WI38 (cell line): ENCODE results near the gene DCST2.

Experiments
- H3K4me3 ChIP-seq: 2 replicates; pipeline ENCODE4 v1.5.1; 2011; ENCODE audit warnings: low read depth, mild to moderate bottlenecking, control low read depth, low read length
- TF ChIP-seq, protein P1 (sequence below): IDR thresholded peaks from 2 replicates; pipeline ENCODE4 v1.5.1; 2012; ENCODE audit warnings: low read depth, mild to moderate bottlenecking, control low read depth, low read length

Gene DCST2

DNA sequence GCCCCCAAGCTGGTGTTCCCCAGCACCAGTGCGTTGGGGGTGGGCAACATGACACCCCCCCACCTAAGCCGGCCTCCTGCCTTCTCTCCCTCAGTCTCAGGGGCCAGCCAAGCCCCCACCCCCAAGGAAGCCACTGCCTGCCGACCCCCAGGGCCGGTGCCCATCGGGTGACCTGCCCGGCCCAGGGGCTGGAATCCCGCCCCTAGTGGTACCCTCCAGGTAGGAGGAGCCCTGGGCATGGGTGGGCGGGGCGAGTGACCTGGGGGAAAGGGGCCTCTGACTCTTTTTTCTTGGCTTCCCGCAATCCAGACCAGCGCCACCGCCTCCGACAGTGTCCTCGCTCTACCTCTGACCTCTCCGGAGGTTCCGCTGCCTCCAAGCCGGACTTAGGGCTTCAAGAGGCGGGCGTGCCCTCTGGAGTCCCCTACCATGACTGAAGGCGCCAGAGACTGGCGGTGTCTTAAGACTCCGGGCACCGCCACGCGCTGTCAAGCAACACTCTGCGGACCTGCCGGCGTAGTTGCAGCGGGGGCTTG is 28.6 kb upstream of the DCST2 start:
- H3K4me3 ChIP-seq: no peak overlapping the region
- TF ChIP-seq, protein P1, sequence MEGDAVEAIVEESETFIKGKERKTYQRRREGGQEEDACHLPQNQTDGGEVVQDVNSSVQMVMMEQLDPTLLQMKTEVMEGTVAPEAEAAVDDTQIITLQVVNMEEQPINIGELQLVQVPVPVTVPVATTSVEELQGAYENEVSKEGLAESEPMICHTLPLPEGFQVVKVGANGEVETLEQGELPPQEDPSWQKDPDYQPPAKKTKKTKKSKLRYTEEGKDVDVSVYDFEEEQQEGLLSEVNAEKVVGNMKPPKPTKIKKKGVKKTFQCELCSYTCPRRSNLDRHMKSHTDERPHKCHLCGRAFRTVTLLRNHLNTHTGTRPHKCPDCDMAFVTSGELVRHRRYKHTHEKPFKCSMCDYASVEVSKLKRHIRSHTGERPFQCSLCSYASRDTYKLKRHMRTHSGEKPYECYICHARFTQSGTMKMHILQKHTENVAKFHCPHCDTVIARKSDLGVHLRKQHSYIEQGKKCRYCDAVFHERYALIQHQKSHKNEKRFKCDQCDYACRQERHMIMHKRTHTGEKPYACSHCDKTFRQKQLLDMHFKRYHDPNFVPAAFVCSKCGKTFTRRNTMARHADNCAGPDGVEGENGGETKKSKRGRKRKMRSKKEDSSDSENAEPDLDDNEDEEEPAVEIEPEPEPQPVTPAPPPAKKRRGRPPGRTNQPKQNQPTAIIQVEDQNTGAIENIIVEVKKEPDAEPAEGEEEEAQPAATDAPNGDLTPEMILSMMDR: no peak

DNA sequence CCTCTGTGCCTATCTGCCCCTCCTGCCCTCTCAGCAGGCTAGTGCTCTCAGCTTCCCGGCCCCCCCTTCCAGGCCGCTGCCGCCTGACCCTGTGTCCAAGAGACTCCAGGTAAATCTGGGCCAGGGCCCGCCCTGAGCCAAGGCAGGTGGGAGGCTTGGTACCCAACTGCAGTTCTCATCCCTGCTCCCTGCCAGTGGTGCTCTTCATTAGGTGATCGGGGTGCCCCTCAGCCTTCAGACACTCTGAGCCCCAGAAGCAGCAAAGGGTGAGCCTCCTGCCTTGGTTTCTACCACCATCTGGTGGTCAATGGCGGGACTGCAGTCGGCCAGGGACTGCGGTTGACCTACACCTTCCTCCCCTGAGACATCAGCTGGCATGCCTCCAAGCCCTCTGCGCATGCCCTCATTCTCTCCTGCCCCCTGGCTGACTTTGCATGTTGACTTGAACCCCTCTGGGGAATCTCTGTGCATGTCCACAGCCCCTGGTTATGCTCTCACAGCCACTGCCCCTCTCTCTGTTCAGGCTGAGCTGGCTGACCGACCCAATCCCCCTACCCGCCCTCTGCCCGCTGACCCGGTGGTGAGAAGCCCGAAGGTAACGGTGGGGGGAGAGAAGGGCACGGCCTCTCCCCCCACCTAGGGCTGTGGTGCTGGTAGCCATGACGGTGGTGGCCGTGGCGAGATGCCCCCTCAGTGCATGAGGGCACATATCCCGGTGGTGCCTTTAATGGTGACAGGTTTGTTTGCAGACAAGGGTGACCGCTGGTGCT is 28.0 kb upstream of the DCST2 start:
- H3K4me3 ChIP-seq: no peak overlapping the region

DNA sequence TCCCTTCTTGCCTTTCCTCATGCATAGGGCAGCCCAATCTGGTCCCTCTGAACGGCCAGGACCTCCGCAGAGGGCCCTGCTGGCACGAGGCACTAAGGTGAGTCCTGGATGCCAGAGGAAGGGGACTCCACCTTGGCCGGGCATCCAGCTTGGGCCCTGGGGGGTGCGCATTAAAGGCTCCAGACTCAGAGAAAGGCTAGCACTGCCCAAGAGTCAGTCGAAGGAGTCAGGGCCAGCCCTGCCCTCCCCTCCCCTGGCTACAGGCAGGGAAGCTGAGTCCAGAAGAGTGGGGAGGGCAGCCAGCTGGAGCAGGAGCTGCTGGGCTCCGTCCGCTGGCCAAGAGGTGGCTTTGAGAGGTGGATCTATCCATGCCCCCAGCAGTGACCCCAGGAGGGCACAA is 27.2 kb upstream of the DCST2 start:
- TF ChIP-seq, protein P1: no peak
- no peak overlapping the region for H3K4me3 ChIP-seq

More for the DNA sequence above, 28.0 kb upstream of the DCST2 start:
- TF ChIP-seq, protein P1: peak; percentile 100

DNA sequence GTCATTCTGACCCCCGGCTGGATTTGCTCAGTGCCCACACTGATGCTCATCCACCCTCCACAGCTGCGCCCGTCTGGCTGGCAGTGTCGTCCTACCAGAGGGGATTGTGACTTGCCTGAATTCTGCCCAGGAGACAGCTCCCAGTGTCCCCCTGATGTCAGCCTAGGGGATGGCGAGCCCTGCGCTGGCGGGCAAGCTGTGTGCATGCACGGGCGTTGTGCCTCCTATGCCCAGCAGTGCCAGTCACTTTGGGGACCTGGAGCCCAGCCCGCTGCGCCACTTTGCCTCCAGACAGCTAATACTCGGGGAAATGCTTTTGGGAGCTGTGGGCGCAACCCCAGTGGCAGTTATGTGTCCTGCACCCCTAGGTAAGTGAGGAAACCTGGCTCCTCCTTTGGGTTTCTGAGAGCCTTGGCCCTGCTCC is 24.2 kb upstream of the DCST2 start:
- TF ChIP-seq, protein P1: no peak
- no peak overlapping the region for H3K4me3 ChIP-seq

DNA sequence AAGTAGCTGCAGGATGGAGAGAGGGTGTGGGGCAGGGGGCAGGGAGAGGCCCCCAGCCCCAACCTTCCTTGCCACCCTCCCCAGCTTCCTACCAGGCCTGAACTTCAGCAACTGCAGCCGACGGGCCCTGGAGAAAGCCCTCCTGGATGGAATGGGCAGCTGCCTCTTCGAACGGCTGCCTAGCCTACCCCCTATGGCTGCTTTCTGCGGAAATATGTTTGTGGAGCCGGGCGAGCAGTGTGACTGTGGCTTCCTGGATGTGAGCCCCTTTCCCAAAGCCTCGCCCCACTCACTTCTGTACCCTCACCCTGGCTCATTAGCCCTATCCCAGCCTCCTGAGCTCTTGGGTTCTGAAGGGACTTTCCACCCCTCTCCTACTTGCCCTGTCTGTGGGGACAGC is 23.5 kb upstream of the DCST2 start:
- H3K4me3 ChIP-seq: no peak overlapping the region
- TF ChIP-seq, protein P1: no peak

DNA sequence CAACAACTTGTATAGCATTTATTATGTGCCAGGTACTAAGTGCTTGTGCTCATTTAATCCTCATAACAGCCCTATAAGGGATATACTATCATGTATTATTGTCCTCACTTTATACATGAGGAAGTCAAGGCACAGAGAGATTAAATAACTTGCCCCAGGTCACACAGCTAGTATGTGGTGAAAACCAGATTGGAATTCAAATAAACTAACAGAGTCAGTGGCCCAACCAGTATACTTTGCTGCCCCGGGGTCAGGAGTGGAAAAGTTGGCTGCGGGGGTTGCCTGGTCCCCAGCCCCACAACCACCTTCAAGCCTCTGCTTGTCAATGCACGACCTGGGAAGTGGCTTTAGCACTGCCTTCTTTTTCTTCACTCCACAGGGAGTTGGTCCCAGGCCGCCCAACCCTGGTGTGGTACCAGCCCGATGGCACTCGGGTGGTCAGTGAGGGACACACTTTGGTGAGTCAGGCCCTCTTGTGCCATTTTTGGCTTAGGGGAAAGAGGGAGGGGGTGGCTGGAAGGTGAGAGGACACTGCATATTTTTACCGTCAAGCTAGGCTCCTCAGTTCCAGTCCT is 20.0 kb upstream of the DCST2 start:
- H3K4me3 ChIP-seq: no peak overlapping the region
- TF ChIP-seq, protein P1: no peak
